Measurements from ENCODE around the gene MGAT2.
"Not testable (repeated sequence)": the region's sequence is repeated elsewhere in the genome, so short reads cannot be mapped to it uniquely, and the experiment has no call there.

The MGAT2 gene

GRCh38 chr14:49598485-49599300, 21.9 kb upstream of the MGAT2 start, which contains the start of gene LRR1:
Gene LRR1 (plus strand): TSS chr14:49598940. CDS start chr14:49599021, 81 bp downstream.
- DNase-seq (ENCODE audit: low read depth, low spot score) = peak; percentile 83
- peak within 1 kb of the TSS; percentile 98 for H3K4me3 ChIP-seq (ENCODE audit: low read length)

- H3K4me3 ChIP-seq (ENCODE audit: low read length) = no peak overlapping the region
- no peak for DNase-seq (ENCODE audit: low read depth, low spot score)
Measured at GRCh38 chr14:49607583-49607982, 13.0 kb upstream of the MGAT2 start.

- no peak overlapping the region for H3K4me3 ChIP-seq (ENCODE audit: low read length)
- no peak for DNase-seq (ENCODE audit: low read depth, low spot score)
Measured at GRCh38 chr14:49612251-49612650, 8.3 kb upstream of the MGAT2 start.

DNA sequence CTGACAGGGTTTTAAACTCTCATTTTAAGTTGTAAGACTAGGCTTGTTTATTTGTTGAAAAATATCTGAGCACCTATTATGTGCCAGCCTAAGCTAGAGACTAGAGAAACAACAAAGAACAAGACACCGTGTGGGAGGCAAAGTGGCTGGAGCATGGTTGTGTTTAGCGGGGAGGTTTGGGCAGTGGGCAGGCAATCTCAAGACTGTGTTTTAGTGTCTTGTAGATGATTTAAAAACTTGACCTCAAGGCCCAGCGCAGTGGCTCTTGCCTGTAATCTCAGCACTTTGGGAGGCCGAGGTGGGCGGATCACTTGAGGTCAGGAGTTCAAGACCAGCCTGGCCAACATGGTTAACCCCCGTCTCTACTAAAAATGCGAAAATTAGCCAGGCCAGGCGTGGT, 7.9 kb upstream of the MGAT2 start:
- H3K4me3 ChIP-seq (ENCODE audit: low read length) = no peak overlapping the region
- DNase-seq (ENCODE audit: low read depth, low spot score) = no peak

GRCh38 chr14:49614196-49614595, 6.4 kb upstream of the MGAT2 start:
- no peak for DNase-seq (ENCODE audit: low read depth, low spot score)
- H3K4me3 ChIP-seq (ENCODE audit: low read length) = no peak overlapping the region

DNA sequence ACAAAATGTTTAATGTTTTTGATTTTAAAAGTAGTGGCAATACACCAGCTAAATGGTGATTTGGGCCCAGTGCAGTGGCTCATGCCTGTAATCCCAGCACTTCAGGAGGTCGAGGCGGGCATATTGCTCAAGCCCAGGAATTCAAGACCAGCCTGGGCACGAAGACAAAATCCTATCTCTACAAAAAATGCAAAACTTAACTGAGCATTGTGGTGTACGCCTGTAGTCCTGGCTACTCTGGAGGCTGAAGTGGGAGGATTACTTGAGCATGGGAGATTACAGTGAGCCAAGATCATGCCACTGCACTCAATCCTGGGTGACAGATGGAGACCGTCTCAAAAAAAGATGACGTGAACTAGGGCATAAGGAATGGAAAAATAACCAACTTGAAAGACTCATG, 4.8 kb upstream of the MGAT2 start:
- no peak for DNase-seq (ENCODE audit: low read depth, low spot score)
- no peak overlapping the region for H3K4me3 ChIP-seq (ENCODE audit: low read length)

- H3K4me3 ChIP-seq (ENCODE audit: low read length) = no peak overlapping the region
- no peak for DNase-seq (ENCODE audit: low read depth, low spot score)
Measured at GRCh38 chr14:49617852-49618519, 2.6 kb upstream of the MGAT2 start.

DNA sequence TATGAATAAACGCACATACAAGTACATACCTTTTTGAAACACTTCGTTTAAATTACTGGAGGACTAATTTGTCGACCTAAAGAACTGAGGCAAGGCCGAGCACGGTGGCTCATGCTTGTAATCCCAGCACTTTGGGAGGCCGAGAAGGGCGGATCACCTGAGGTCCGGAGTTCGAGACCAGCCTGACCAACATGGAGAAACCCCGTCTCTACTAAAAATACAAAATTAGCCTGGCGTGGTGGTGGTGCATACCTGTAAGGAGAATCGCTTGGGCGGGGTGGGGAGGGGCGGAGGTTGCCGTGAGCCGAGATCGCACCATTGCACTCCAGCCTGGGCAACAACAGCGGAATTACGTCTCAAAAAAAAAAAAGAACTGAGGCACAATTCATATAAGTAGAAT, 1.3 kb upstream of the MGAT2 start:
- H3K4me3 ChIP-seq (ENCODE audit: low read length) = peak overlapping the region; percentile 74
- DNase-seq (ENCODE audit: low read depth, low spot score) = not testable (repeated sequence)

GRCh38 chr14:49619730-49620129, 869 bp upstream of the MGAT2 start:
- H3K4me3 ChIP-seq (ENCODE audit: low read length) = peak overlapping the region; percentile 74

GRCh38 chr14:49621114-49621881, 699 bp downstream of the MGAT2 start:
- peak overlapping the region; percentile 74 for H3K4me3 ChIP-seq (ENCODE audit: low read length)
- DNase-seq (ENCODE audit: low read depth, low spot score) = no peak

More at GRCh38 chr14:49619730-49620129, 869 bp upstream of the MGAT2 start:
- no peak for DNase-seq (ENCODE audit: low read depth, low spot score)

- DNase-seq (ENCODE audit: low read depth, low spot score) = no peak
- H3K4me3 ChIP-seq (ENCODE audit: low read length) = peak overlapping the region; percentile 74
Measured at GRCh38 chr14:49622022-49622607, 1.5 kb downstream of the MGAT2 start.

DNA sequence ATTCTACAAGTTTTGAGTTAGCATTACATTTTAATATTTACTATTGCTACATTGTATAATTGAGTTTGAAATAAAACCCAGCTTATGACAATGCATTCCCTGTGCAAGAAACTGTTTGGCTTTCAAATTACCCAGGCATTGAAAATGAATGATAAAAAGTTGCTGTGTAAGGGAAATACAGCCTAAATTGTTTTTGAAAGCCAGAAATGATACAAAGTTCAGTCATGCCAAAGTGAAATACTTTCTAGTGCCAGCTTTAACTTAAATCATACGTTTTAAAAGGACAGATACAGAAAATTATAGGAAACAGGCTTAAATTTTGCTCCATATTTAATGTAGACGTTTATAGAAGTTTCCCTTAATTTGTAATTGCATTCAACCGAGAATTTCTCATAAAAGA, 2.8 kb downstream of the MGAT2 start:
- no peak for DNase-seq (ENCODE audit: low read depth, low spot score)
- H3K4me3 ChIP-seq (ENCODE audit: low read length) = no peak overlapping the region

DNA sequence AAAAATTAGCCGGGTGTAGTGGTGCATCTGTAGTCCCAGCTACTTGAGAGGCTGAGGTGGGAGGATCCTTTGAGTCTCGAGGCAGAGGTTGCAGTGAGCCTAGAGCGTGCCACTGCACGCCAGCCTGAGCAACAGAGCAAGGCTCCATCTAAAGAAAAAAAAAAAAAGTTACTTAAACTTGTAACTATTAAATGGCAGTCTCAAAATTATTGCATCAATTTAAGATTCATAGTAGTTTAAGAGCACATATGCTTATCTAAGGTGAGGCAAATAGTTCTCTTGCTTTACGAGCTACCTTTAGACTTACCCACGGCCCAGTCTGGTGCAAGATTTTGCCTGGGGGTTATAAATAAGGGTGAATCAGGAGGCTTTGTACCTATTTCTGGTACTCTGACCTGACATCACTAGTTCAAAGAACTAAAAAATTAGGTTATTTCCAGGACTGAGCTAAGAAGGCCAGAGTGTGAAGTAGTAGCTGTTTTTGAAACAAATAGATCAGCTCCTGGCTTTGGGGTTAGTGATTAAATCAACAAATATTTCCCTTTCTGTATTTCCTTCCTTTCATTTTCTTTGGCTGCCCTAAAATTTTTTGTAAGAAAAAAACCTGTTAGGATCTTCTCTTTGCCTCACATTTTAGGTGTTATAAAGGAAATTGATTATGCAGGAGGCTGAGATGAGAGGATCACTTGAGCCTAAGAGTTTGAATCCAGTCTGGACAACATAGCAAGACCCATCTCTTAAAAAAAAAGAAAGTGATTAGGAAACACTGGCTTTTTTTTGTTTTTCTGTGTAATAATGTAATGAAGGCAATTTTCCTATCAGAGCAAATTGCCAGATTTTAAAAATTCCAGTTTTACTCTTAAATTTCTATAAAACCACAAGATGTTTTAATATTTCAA, 3.6 kb downstream of the MGAT2 start:
- H3K4me3 ChIP-seq (ENCODE audit: low read length) = no peak overlapping the region
- DNase-seq (ENCODE audit: low read depth, low spot score) = no peak

DNA sequence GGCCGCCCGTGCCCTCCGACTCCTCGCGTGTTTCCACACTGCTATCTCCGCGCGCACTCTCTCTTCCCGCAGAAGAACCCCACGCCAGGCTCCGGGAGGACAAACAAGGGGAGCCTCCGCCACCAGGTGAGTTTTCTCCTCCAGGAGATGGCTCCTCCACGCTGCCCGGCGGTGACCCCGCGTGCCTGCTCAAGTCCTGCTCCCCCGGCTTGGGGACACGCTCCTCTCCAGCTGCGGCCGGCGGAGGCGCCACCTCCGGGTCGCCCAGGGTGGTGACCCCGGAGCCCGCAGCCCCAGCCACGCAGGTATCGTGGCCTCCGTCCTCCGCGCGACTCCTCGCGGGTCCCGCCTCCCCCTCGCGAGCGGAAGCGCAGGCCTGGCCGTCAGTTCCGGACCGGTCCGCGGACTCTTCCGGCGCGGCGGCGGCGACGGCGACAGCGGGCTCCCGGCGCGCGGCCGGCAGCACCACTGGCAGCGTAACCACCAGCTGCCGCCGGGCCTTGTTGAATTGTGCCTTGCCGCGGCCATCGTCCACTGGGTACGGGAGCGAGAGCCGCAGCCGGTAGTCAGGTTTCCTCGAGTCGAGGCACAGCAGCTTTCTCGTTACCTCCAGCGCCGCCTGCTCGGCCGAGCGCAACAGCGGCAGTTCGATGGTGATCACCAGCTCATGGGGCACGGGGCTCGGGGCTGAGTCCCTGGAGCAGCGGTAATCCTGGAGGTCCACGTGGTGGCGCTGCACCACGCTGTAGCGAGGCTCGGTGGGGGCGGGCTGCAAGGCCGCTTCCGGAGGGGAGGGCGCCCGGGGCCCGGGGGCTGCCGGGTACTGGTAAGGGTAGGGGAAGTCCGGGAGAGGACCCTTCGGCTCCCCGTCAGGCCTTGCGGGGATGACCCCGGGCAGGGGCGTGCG, 13.3 kb downstream of the MGAT2 start:
- H3K4me3 ChIP-seq (ENCODE audit: low read length) = peak overlapping the region; percentile 93
- DNase-seq (ENCODE audit: low read depth, low spot score) = peak; percentile 90

DNA sequence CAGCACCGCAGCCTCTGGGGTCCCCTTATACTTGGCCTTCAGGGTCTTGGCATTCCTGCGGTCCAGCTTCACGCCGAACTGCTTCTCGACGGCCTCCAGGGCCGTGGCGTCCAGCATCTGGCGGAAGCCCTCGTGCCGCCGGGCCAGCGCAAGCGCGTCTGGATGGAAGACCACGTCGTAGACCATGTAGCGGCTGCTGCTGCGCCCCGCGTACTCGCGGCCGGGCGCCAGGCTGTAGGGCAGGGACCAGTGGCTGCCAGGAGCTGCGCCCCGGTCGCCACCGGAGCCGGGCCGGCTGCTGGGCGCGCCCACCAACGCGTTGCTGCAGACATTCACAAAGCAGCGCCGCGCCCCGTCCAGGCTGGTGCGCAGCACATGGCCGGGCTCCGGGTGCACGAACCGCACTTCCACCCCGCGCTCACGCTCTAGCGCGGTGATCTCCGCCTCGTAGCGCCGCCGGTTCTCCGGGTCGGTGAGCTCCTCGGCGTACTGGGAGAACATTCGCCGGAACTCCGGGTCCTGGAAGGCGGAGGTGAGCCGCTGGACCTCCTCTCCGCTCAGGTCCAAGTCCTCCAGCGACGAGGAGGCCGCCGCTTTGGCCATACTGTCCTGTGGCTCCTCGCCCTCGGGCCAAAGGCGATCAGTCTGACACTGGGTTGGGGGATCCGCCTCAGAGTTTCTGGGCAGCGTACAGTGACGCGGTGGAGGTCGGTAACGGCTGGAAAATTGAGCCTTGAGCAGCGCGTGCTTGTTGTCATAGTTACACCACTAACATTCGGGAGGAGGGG, 14.1 kb downstream of the MGAT2 start, which contains the start of gene DNAAF2:
DNAAF2 (minus strand) TSS at position 698 of the 788 bp plus-strand sequence; CDS start at position 603, 95 bp downstream.
- DNase-seq (ENCODE audit: low read depth, low spot score) = peak; percentile 46
- H3K4me3 ChIP-seq (ENCODE audit: low read length) = peak within 1 kb of the TSS; percentile 93

GRCh38 chr14:49636866-49637265, 16.3 kb downstream of the MGAT2 start:
- no peak for DNase-seq (ENCODE audit: low read depth, low spot score)
- no peak overlapping the region for H3K4me3 ChIP-seq (ENCODE audit: low read length)

Data from Jurkat, Clone E6-1 (cell line).